ENCODE measurements around the gene PCLAF.

The PCLAF gene

GRCh38 chr15:64315216-64315615 is 66.0 kb downstream of the PCLAF start:
- DNase-seq (ENCODE audit: low spot score): no peak

- DNase-seq (ENCODE audit: low spot score): no peak
Observed at GRCh38 chr15:64314456-64314855, 66.8 kb downstream of the PCLAF start.
